Stimulated activated CD8-positive, alpha-beta memory T cell treated with anti-CD3 and anti-CD28 coated beads, Interleukin-7, amount 100 ng/mL, for 24 hours (primary cell): ENCODE data around the gene LILRB2.
"Not testable (repeated sequence)": the region's sequence is repeated elsewhere in the genome, so short reads cannot be mapped to it uniquely, and the experiment has no call there.

Experiments used
- DNase-seq: peaks from one replicate; pipeline ENCODE4 v3.0.0-alpha.2; 2020; ENCODE audit warnings: low read depth

The LILRB2 gene

GRCh38 chr19:54302257-54302656 is 21.3 kb upstream of the LILRB2 start:
- no peak for DNase-seq

- no peak for DNase-seq
These were observed 18.6 kb upstream of the LILRB2 start for GRCh38 chr19:54299515-54299914.

GRCh38 chr19:54299126-54299498 is 18.2 kb upstream of the LILRB2 start:
- DNase-seq = no peak

GRCh38 chr19:54298357-54299125 is 17.6 kb upstream of the LILRB2 start:
- no peak for DNase-seq

GRCh38 chr19:54297759-54298305 is 16.9 kb upstream of the LILRB2 start:
- DNase-seq = no peak

- DNase-seq = no peak
These were observed 13.6 kb upstream of the LILRB2 start for GRCh38 chr19:54294539-54294938.

GRCh38 chr19:54289160-54289559 is 8.2 kb upstream of the LILRB2 start:
- not testable (repeated sequence) for DNase-seq

GRCh38 chr19:54287456-54287855 is 6.5 kb upstream of the LILRB2 start:
- no peak for DNase-seq

GRCh38 chr19:54286283-54286682 is 5.4 kb upstream of the LILRB2 start:
- DNase-seq = not testable (repeated sequence)

- DNase-seq = not testable (repeated sequence)
These were observed 4.6 kb upstream of the LILRB2 start for GRCh38 chr19:54285427-54286056.

GRCh38 chr19:54282686-54283470 is 2.0 kb upstream of the LILRB2 start:
- DNase-seq = no peak

- not testable (repeated sequence) for DNase-seq
These were observed 792 bp upstream of the LILRB2 start for GRCh38 chr19:54281729-54282075.

GRCh38 chr19:54280441-54280840 is 469 bp downstream of the LILRB2 start:
- DNase-seq = not testable (repeated sequence)

GRCh38 chr19:54280025-54280424 is 885 bp downstream of the LILRB2 start:
- DNase-seq = not testable (repeated sequence)

- DNase-seq = no peak
These were observed 1.4 kb downstream of the LILRB2 start for GRCh38 chr19:54279406-54279962.

GRCh38 chr19:54278571-54279195 is 2.2 kb downstream of the LILRB2 start:
- DNase-seq = not testable (repeated sequence)

- DNase-seq = not testable (repeated sequence)
These were observed 2.9 kb downstream of the LILRB2 start for GRCh38 chr19:54278056-54278455.

GRCh38 chr19:54277111-54277615 is 3.7 kb downstream of the LILRB2 start:
- not testable (repeated sequence) for DNase-seq

GRCh38 chr19:54275951-54276350 is 5.0 kb downstream of the LILRB2 start:
- no peak for DNase-seq

GRCh38 chr19:54274516-54274915 is 6.4 kb downstream of the LILRB2 start:
- not testable (repeated sequence) for DNase-seq

GRCh38 chr19:54273821-54274220 is 7.1 kb downstream of the LILRB2 start:
- DNase-seq = no peak

GRCh38 chr19:54272181-54272580 is 8.7 kb downstream of the LILRB2 start:
- DNase-seq = not testable (repeated sequence)
